HG02885 (cell line): ENCODE results near the gene IP6K3.

ENCODE experiments used
- ATAC-seq: cut with Tn5 transposase; IDR thresholded peaks from one replicate; pipeline ENCODE4 v1.9.1; 2021; ENCODE audit warnings: mild to moderate bottlenecking; ENCODE audit not compliant: unreplicated experiment, poor library complexity

The IP6K3 gene

GRCh38 chr6:33778444-33779121 is 31.9 kb upstream of the IP6K3 start:
- ATAC-seq, result no peak

GRCh38 chr6:33777398-33778388 is 31.0 kb upstream of the IP6K3 start:
- no peak for ATAC-seq

DNA sequence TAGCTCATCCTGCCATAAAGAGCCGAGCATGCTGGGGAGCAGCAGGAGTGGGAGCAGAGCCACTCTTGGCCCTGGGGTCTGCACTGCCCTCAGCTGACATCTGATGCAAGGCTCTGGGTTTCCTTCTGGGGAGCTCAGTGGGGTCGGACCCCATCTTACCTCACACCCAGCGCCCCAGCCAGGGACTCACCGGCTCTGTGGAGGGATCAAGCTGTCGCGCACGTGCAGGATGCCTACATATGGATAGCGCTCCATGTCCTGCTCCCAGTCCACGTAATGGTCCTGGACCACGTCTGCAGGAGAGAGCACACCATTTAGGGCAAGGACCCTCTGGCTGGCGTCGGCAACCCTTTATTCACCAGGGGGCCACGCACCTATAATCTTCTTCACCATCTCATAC is 30.1 kb upstream of the IP6K3 start:
- ATAC-seq, result no peak

DNA sequence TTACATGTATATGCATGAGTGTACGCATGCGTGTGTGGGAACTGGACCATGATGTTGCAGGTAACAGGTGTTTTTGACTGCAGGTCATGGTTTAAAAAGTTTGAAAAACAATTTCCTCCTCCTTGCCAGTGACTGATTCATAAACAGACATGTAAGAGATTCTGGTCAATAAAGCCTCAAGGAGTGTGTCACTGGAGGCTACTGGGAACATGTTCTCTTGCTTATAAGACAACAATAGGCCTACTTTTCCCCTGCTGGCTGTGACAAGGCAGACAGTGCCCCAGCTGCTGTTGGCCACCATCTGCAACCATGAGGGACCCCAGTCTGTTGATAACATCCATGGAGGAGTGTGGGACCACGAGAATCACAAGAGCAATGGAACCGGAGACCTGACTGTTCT is 29.5 kb upstream of the IP6K3 start:
- no peak for ATAC-seq

DNA sequence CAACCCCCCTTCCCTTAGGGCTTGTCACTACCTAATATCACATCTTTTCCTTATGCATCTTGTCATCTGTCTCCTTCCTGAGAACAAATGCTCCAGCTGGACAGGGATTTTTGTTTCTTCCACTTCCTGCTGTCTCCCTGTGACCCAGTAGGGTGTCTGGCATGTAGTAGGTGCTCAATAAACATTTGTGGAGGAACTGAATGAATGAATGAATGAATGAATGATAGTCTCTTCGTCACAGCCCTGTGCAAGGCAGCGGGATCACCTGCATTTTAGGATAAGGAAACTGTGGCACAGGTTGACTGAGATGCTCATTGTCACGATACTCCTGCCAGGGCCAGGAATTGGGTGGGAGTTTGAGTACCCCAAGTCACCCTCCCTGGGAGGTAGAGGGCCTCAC is 28.1 kb upstream of the IP6K3 start:
- ATAC-seq, result no peak

- ATAC-seq, result no peak
Measured at GRCh38 chr6:33772902-33773472, 26.3 kb upstream of the IP6K3 start.

GRCh38 chr6:33772082-33772830 is 25.6 kb upstream of the IP6K3 start:
- ATAC-seq, result no peak

DNA sequence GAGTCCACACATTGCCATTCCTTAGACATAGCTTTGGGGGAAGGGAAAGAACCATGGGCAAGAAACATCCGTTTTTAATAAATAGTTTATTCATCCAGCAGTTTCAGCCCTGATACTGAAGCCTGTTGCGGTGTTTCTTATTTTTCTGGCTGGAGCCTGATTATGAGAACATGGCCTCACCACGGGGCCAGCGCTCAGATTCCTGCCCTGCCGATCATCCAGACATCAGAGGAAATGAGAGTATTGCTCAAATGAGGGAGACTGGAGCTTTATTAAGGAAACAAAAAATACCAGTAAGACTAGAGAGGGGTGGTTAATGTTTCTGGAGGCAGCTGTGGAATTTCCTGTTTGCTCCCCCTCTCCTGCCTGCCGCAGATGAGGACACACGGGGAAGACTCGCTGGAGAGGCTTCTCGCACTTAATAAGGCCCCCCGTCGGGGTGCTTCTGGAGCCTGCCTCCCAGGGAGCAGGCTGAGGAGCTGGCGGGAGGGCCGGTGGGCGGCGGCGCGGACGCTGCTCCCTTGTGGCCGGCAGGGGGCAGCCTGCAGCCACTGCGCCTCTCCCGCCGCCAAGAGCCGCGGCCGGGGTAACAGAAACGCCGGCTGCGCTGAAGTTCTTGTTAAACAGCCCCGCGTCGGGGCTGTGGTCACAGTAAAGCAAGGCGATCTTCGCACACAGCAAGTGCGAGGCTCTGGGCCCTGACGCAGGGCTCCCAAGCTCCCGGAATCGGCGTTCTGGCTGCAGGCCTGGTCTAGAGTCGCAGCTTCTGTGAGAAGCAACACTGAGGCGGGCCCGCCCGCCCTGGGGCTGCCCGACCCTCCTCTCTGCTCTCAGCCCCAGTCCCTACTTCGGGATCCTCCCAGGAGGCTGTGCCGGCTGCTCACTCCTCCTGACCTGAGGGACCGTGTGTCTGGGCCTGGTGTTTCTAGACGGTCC is 24.7 kb upstream of the IP6K3 start:
- ATAC-seq, result peak; percentile 46

DNA sequence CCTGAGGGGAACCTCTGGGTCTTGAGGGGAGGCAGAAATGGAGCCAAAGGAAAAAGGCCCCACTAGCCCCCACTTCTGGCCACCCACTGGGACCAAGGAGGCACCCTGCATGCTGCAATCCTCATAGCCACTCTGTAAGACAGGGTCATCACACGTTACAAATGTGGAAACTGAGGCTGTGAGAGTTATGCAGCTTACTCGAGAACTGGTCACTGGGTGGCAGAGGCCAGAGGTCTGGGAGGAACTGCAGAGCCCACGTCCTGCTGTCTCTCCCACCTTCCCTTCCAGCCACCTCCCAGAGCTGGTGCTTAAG is 24.1 kb upstream of the IP6K3 start:
- no peak for ATAC-seq

DNA sequence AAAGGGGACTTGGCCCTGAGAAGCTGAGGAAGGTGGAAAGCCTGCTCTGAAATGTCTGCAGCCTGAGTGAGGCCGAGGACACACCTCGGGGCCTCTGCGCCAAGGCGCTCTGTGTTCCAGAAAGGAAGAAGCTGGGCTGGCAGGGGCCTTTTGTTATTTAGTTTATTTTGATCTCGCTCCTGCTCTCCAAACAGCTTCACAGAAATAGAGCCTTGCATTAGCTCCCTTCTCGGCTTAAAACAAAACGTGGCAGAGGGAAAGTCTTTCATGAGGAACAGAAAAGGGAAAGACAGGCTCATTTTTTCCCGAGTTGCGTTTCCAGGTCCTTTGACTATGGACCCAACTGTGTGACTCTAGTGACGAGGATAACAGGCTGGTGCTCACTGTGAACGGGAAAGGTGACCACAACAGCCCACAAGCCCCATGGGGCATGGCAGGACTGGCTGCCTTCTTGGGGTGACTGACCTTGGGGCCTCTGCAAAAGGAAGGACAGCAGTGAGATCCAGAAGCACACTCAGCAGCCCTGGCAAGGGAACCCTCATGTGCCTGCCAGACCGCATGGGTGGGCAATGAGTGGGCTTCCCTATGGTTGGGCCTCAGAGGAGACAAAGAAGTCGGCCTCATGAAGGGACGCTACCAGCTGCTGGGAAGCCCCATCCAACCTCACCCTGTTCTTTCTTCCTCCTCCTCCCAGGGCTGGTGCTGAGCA is 23.6 kb upstream of the IP6K3 start:
- no peak for ATAC-seq

DNA sequence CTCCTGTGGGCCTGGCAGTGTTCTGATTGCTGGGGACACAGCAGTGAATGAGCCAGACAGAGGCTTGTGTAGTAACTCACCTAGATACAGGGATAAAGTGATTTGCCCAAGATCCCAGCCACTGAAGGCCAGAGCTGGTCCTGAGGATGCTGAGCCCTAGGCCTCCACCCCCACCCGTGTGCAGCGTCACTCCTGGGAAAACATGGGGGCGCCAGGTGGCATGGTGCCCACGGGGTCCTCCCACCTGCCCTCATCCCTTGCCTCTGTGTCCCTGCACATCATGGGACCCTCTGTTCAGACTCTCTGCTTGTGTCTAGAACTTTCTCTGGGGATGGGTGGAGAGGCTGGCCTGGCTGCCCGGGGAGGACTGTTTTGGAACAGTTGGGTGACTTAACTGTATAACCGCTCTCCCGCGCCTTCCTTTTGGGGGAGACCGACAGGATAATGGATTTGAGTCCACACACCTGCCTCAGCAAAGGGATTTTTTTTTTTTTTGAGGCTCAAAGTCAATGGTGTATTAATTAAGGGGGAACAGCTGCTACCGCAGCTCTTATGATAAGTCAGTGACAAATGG is 22.6 kb upstream of the IP6K3 start:
- no peak for ATAC-seq

DNA sequence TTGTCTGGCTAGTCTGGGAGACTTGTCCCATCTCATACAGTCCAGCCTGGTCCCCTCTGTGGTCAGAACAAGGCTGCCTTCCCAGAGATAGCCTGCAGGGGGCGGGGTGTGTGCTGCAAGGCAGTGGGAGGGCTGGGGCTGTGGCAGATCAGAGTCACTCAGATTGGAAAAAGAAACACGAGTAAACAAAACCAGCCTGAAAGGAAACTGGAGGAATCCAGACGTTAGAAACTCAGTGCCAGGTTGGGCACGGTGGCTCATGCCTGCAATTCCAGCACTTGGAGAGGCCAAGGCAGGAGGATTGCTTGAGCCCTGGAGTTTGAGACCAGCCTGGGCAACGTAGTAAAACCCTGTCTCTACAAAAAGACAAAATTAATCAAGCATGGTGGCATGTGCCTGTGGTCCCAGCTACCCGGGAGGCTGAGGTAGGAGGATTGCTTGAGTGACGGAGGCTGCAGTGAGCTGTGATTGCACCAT is 22.0 kb upstream of the IP6K3 start:
- no peak for ATAC-seq

DNA sequence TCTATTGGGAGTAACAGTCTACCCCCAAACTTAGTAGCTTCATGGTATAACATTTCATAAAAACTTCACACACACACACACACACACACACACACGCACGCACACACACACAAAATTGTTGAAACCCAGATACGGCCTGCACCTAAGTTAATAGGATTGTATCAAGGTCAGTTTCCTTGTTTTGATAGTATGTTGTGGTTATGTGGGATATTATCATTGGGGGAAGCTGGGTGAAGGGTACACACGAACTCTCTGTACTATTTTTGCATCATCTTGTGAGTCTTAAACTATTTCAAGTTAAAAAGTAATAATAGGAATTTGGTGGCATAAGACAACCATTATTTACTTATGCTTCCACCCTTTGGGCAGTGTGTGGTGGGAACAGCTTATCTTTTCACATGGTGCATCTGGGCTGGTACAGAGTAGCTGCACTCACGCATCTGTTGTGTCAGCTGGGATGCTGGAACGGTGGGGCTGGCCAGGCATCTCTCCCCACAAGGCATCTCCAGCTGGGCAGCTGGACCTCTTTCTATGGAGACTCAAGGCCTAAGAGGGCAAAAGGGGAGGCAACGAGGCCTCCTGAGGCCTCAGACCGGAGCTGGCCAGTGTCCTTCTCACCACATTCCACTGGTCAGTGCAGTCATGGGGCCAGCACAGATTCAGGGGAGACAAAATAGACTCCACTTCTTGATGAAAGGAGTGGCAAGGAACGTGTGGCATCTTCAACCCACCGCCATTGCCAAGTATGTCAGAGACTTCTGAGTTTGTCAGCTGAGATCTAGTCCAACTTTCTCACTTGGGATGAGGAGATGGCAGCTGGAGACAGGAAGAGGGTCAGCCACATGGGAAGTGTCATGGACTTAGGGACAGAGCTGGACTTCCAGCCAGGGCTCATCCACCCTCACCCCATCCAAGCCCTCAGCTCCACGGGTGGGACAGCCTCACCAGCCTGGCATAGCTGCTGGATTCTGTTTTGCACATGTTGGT is 20.5 kb upstream of the IP6K3 start:
- ATAC-seq, result no peak

DNA sequence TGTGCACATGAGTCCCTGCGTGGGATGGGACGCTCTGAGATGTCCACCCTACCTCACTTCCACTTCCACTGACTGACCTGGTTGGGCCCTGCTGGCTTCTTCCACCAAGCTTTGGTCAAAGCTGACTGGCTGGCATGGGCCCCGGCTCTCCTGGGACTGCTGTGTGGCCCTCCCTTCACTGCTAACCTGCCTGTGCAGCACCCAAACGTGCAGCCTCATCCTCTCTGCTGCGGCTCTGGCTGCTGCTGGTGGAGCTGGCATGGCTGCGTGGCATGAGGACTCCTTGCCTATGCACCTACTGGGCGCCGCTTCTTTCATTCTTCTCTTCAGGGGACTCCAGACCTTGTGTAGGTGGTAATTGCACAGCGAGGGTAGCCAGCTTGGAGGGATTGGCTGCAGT is 18.7 kb upstream of the IP6K3 start:
- ATAC-seq, result no peak

DNA sequence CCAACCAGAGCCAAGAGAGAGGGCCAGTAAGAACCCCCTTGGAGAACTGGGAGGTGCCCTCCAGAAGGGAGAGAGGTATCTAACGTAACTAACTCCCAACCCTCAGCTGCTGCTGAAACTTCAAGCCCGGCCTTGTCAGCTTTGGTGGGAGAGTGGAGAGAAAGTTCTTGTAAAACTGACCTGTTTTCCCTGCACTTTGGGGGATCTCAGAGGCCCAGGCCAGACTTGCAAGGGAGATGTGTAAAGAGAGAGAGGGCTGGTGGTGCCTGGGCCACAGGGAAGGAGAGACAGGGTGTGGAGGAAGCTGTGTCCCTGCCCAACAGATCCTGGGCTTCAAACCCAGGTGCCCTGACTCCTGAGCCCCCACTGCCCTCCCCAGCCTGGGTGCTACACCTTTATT is 17.3 kb upstream of the IP6K3 start:
- ATAC-seq, result no peak

DNA sequence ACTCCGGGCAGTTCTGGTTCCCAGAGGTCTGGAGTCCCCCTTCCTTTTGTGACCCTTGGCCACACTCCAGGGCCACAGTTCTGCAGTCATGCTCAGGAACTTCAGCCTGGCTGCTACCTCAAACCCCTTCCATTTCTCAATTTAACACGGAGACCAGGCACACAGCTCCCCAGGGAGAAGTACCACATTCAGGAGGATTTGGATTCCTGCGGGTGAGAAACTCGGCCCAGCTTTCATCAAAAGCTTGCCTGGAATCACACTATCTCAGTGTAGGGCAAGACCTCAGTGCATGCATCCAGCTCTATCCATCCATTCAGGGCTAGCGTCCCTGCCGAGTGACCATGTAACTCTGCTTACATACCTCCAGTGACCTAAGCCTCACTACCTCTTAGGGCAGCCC is 16.8 kb upstream of the IP6K3 start:
- ATAC-seq, result no peak

- no peak for ATAC-seq
Measured at GRCh38 chr6:33762713-33763112, 16.0 kb upstream of the IP6K3 start.
